HL-60 (cell line): Measurements from ENCODE around the gene NENF.

Experiments used
- DNase-seq, 2 experiments: peaks; one replicate each; pipeline ENCODE4 v3.0.0-alpha.2; 2010 to 2020; ENCODE audit warnings: low read depth in 1 of 2, low spot score in 1 of 2
- H3K27ac ChIP-seq: fragments of 250-450 bp; sonication (Bioruptor Pico); replicated peaks from 2 replicates; pipeline ENCODE4 v1.5.1; 2020; ENCODE audit warnings: mild to moderate bottlenecking, moderate library complexity
- H3K27me3 ChIP-seq: fragments of 250-450 bp; sonication (Bioruptor Pico); 2 replicates; pipeline ENCODE4 v1.5.1; 2021; ENCODE audit warnings: mild to moderate bottlenecking, moderate library complexity; ENCODE audit not compliant: insufficient read depth, poor library complexity, severe bottlenecking
- H3K4me3 ChIP-seq: replicated peaks from 2 replicates; pipeline ENCODE4 v1.5.1; 2011; ENCODE audit warnings: mild to moderate bottlenecking, control low read depth, low read length; ENCODE audit not compliant: insufficient read depth
- CTCF ChIP-seq: IDR thresholded peaks from one replicate; pipeline ENCODE4 v1.5.1; 2011; ENCODE audit warnings: low read length, control low read depth, inconsistent platforms; ENCODE audit not compliant: insufficient read depth
- GABPA ChIP-seq: IDR thresholded peaks from 2 replicates; pipeline ENCODE4 v1.6.1; 2012; ENCODE audit warnings: low read depth
- POLR2AphosphoS5 ChIP-seq: IDR thresholded peaks from 2 replicates; pipeline ENCODE4 v1.6.1; 2012; ENCODE audit warnings: low read depth
- REST ChIP-seq: IDR thresholded peaks from 2 replicates; pipeline ENCODE4 v1.6.1; 2012; ENCODE audit warnings: low read depth; ENCODE audit not compliant: insufficient replicate concordance
- SPI1 ChIP-seq: IDR thresholded peaks from 2 replicates; pipeline ENCODE4 v1.6.1; 2012; ENCODE audit warnings: low read depth, mild to moderate bottlenecking, borderline replicate concordance

NENF gene

GRCh38 chr1:212442408-212442807, 9.7 kb downstream of the NENF start:
- H3K27ac ChIP-seq, result no peak overlapping the region
- H3K27me3 ChIP-seq, result no peaks in the 10 kb centered on the region
- no peak for DNase-seq
- H3K4me3 ChIP-seq, result no peak overlapping the region
- TF ChIP-seq CTCF, result no peak
- no peak for TF ChIP-seq REST
- no peak for TF ChIP-seq GABPA
- no peak for TF ChIP-seq SPI1
- no peak for TF ChIP-seq POLR2AphosphoS5

DNA sequence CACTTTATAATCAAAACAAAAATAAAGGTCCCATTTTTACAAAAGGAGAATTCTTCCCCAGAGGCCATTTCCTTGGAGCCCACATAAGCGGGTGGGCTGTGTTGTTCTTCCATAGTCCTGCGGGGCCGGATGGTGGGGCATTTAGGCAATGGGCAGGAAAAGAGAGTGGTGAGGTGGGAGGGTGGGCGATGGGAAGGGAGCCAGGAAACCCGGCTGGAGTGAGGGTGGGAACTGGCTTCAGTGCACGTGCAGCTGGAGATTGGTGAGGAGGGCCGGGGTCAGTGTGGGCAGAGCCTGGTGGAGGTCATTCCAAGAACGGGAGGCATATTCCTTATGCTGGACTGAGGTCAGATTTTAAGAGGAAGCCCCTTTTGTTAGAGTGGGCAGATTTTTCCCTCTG, 13.6 kb downstream of the NENF start:
- no peak for DNase-seq
- no peak overlapping the region for H3K4me3 ChIP-seq
- H3K27ac ChIP-seq, result no peak overlapping the region
- no peaks in the 10 kb centered on the region for H3K27me3 ChIP-seq
- TF ChIP-seq REST, result no peak
- TF ChIP-seq CTCF, result no peak
- TF ChIP-seq SPI1, result no peak
- no peak for TF ChIP-seq POLR2AphosphoS5
- TF ChIP-seq GABPA, result no peak

GRCh38 chr1:212447478-212447877, 14.8 kb downstream of the NENF start:
- H3K27ac ChIP-seq, result no peak overlapping the region
- H3K4me3 ChIP-seq, result no peak overlapping the region
- TF ChIP-seq GABPA (no peak), CTCF (no peak), POLR2AphosphoS5 (no peak), REST (no peak), SPI1 (no peak)
- DNase-seq, result no peak
- no peaks in the 10 kb centered on the region for H3K27me3 ChIP-seq
